DMS 273 (cell line): ENCODE measurements around the gene SLC30A3.
A peak's percentile ranks its signal among the peaks of the same experiment; 100 is the strongest.

ENCODE experiments used
- DNase-seq: peaks from one replicate; lab custom pipeline; 2025; ENCODE audit not compliant: unreplicated experiment; lab: John Stamatoyannopoulos, UW

SLC30A3 gene

GRCh38 chr2:27236626-27237025 lies 26.2 kb downstream of the SLC30A3 start:
- DNase-seq: no peak

- no peak for DNase-seq
Measured at GRCh38 chr2:27236136-27236535, 26.7 kb downstream of the SLC30A3 start.

GRCh38 chr2:27233341-27233740 lies 29.5 kb downstream of the SLC30A3 start:
- DNase-seq: no peak

GRCh38 chr2:27231921-27232320 lies 30.9 kb downstream of the SLC30A3 start:
- DNase-seq: no peak

GRCh38 chr2:27227501-27227900 lies 35.3 kb downstream of the SLC30A3 start:
- no peak for DNase-seq

- DNase-seq: no peak
Measured at GRCh38 chr2:27225526-27225925, 37.3 kb downstream of the SLC30A3 start.

GRCh38 chr2:27223416-27223815 lies 39.4 kb downstream of the SLC30A3 start:
- DNase-seq: no peak

- no peak for DNase-seq
Measured at GRCh38 chr2:27222407-27222806, 40.4 kb downstream of the SLC30A3 start.

GRCh38 chr2:27221166-27221565 lies 41.7 kb downstream of the SLC30A3 start:
- DNase-seq: no peak

- no peak for DNase-seq
Measured at GRCh38 chr2:27220091-27220490, 42.8 kb downstream of the SLC30A3 start.

- no peak for DNase-seq
Measured at GRCh38 chr2:27219091-27219490, 43.8 kb downstream of the SLC30A3 start.

GRCh38 chr2:27218614-27219013 lies 44.2 kb downstream of the SLC30A3 start:
- no peak for DNase-seq

- peak; percentile 96 for DNase-seq
Measured at GRCh38 chr2:27217173-27218121, 45.4 kb downstream of the SLC30A3 start, which contains the start of gene CAD. Gene CAD (plus strand): TSS chr2:27217369. CDS start chr2:27217552, 183 bp downstream.

GRCh38 chr2:27216416-27217137 lies 46.3 kb downstream of the SLC30A3 start:
- DNase-seq: no peak

GRCh38 chr2:27214941-27215340 lies 47.9 kb downstream of the SLC30A3 start:
- no peak for DNase-seq

GRCh38 chr2:27212626-27213471 lies 50.0 kb downstream of the SLC30A3 start:
- peak; percentile 81 for DNase-seq

- DNase-seq: peak; percentile 96
Measured at GRCh38 chr2:27211943-27212625, 50.8 kb downstream of the SLC30A3 start, which contains the start of the genes ATRAID and SLC5A6. Gene ATRAID (plus strand): TSS chr2:27212041. CDS start chr2:27212369, 328 bp downstream. Gene SLC5A6 (minus strand): TSS chr2:27212268. CDS start chr2:27207650, 4,618 bp downstream.

- no peak for DNase-seq
Measured at GRCh38 chr2:27211241-27211942, 51.5 kb downstream of the SLC30A3 start.

- no peak for DNase-seq
Measured at GRCh38 chr2:27209621-27210401, 53.0 kb downstream of the SLC30A3 start.
